NK-92 (cell line): ENCODE data around the gene ATF3.
"Not testable (repeated sequence)": the region's sequence is repeated elsewhere in the genome, so short reads cannot be mapped to it uniquely, and the experiment has no call there.

Source experiments
- DNase-seq: peaks from one replicate; lab custom pipeline; 2025; ENCODE audit not compliant: unreplicated experiment; lab: John Stamatoyannopoulos, UW

ATF3 gene

GRCh38 chr1:212649020-212649419 is 40.5 kb downstream of the ATF3 start:
- no peak for DNase-seq

- DNase-seq, result no peak
These were observed 41.7 kb downstream of the ATF3 start for GRCh38 chr1:212650228-212650627.

DNA sequence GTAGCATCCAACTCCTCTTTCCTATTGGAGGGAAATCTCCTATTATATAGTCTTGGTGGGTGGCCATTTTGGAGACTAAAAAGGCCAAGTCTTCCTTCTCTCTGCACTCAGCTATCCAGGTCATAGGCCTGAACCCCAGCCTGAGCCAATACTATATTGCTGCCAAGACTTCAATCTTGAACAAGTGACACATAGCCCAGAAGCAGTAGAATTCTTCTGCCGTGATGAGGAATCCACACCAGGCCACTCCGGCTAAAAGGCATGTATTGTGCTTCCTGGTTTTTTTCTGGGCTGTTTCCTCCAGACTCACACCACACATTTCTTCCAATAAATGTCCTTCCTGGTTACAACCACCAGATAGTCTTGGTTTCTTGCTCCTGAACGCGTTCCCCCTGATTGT is 43.0 kb downstream of the ATF3 start:
- DNase-seq, result no peak

GRCh38 chr1:212651977-212652376 is 43.4 kb downstream of the ATF3 start:
- DNase-seq, result no peak

GRCh38 chr1:212652609-212653008 is 44.0 kb downstream of the ATF3 start:
- DNase-seq, result no peak

DNA sequence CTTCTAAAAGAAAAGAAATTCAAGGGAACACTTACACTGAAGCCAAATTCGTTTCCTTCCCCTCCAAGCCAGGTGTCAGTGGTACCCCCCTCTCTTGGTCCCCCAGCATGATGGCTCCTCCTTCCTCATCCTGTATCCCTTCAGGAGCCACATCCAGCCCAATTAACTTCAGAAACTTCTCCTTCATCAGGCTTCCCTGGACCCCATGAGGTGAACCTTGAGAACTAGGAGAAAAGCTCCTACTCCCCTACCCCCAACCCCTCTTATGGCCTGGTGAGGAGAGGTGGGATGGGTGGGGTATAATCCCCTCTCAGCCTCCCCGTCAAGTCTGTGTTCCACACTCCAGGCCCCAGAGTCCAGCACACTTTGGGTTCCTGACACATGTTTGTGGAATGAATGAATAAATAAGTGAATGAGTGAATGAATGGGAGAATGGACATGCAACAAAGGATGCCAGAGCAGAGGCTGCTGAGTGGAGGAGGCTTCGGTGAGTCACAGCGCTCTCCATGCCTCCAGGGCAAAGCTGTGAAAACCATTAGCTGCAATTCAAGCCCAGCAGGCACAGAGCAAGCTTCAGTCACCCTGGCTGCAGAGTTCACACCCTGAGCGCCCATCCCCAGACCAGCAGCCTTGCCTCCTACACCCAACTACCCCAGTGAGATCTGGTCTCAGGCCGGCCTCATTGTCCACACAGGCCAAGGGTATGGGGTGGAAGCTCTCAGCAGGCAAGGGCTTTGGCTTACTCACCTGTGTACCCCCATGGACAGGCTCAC is 47.3 kb downstream of the ATF3 start:
- no peak for DNase-seq

DNA sequence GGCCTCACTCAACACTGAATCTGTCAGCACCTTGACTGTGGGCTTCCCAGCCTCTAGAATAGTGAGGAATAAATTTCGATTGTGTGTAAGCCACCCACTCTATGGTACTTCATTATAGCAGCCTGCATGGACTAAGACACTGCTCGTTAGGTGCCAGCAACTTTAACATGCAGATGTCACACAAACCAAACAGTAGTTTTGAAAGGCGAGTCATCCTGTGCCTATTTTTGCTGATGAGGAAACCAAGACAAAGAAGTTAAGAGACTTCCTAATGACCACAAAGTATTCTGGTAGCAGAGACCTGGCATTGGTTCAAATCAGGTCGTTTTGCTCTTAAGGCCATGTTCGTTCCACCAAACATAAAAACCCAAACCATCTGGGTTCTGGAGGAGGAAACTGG is 48.2 kb downstream of the ATF3 start:
- DNase-seq, result no peak

DNA sequence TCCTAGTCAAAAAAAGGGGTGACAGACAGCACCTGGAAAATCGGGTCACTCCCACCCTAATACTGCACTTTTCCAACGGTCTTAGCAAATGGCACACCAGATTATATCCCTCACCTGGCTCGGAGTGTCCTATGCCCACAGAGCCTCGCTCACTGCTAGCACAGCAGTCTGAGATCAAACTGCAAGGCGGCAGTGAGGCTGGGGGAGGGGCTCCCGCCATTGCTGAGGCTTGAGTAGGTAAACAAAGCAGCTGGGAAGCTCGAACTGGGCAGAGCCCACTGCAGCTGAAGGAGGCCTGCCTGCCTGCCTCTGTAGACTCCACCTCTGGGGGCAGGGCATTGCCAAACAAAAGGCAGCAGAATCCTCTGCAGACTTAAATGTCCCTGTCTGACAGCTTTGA is 49.7 kb downstream of the ATF3 start:
- DNase-seq, result not testable (repeated sequence)

- no peak for DNase-seq
These were observed 56.0 kb downstream of the ATF3 start for GRCh38 chr1:212664409-212665199.

GRCh38 chr1:212665241-212666115 is 56.9 kb downstream of the ATF3 start:
- DNase-seq, result no peak

DNA sequence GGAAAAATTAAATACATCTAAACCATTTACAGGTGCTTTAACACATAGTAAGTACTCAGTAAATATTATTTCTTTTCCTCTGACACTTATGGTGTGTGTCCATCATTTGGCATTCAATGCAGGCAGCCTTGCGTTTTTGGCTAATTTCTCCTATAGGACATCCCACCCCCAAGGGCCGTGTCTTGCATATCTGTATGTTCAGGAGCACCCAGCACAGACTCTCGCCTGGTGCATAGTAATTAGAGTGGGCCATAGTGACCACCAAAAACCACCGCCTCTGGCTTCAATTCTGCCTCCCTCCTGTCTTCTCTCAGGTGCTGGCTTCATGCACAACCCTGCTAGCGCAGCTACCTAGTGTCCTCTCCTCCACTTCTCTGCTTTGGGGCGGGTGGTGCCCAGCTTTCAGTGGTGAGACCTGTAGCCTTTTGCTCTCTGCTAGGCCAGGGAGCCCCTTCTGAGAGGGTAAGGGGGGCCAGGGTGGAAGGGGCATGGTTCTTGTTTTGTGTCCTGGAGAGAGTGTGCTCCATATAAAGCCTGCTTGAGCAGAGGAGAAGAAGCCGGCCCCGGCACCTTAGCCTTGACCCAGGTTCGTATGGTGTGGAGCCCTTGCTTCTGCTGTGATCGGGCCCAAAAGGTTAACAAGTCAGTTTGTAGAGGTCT is 57.7 kb downstream of the ATF3 start:
- no peak for DNase-seq

DNA sequence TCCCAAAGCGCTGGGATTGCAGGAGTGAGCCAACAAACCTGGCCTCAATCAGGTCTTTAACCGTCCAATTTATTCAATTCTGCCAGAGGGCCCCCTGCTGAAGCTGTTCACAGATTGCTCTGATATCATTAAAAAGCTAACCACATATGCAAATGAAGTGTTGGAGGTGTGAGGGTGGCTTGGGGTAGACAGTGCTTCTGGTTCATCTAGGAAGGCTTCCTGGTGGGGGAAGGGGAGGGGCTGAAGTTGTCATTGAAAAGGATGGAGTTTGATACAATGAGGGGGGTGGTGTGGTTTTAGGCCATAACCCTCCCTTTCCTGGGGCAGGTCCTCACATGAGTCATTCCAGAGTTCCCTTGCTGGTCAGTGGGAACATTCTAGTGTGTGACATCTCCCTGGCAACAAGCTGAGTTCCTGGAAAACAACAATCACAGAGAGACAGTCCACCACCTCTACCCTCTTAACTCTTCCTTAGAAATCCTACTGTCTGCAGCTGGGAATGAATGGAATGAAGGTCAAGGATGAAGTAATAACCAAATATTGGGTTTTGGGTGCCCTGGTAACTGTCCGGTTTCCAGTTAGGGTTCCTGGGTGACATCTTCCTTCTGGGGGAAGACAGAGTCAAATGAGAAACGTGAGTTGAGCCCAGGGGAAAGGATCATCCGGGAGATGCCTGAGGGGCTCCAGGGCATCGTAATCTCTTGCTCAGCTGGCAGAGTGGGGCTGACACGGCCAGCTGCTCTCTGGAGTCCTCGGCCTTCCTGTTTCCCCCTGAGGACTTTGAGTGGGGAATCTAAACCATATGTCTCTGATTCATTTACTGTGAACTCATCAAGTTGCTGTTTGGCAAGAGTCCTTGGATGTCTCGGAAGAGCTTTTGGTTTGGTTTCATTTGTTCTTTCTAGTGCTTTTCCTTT is 58.9 kb downstream of the ATF3 start:
- DNase-seq, result no peak

GRCh38 chr1:212668477-212668876 is 59.9 kb downstream of the ATF3 start:
- DNase-seq, result no peak

DNA sequence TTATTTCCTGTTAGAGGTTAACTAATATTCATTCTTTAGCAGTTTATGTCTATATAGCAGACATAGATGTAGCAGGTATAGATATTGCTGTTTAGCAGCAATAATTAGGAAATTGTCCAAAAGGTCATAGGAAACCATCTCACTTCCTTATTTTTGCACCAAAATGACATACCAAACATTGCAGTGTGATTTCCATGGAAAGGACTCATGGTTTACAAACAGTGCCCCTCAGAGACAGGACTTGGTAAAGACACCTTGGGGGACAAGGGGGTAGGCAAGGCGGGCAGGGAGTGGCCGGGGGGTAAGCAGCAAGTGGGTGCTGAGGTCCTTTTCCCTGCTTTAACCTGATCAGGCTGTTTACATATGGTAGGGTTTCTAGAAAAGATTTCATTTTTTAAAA is 60.5 kb downstream of the ATF3 start:
- DNase-seq, result no peak

DNA sequence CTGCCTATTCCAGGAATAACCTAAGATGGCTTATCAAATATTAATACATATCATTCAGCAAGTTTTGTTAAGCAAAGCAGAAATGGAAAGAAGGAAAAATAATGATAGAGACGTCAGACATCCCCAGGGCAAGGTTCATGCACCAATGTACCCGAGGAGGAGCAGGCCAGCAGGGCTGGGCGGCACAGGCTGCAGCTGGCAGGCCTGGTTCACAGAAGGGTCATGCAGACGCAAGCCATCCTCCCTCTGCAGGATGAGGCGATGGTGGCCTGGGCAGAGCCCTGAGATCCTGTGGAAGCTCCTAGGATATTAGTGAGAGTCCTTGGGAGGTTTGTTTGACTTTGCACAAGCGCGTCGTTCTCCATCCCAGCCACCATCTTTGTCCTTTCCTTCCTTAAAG is 61.0 kb downstream of the ATF3 start:
- no peak for DNase-seq

DNA sequence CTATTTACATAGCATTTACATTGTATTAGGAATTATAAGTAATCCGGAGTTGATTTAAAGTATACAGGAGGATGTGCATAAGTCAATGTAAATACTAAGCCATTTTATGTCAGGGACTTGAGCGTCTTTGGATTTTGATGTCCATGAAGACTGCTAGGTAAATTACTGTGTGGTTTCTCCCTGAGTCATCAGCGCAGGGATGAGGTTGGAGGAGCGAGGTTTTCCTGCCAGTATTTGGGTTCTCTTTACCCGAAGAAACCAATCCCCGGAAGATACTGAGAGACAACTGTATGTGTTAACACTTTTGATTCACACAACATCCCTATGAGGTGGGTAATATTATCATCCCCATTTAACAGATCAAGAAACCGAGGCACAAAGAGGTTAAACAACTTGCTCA is 61.7 kb downstream of the ATF3 start:
- no peak for DNase-seq
